Measurements from ENCODE around the gene SH3BP2.

DNA sequence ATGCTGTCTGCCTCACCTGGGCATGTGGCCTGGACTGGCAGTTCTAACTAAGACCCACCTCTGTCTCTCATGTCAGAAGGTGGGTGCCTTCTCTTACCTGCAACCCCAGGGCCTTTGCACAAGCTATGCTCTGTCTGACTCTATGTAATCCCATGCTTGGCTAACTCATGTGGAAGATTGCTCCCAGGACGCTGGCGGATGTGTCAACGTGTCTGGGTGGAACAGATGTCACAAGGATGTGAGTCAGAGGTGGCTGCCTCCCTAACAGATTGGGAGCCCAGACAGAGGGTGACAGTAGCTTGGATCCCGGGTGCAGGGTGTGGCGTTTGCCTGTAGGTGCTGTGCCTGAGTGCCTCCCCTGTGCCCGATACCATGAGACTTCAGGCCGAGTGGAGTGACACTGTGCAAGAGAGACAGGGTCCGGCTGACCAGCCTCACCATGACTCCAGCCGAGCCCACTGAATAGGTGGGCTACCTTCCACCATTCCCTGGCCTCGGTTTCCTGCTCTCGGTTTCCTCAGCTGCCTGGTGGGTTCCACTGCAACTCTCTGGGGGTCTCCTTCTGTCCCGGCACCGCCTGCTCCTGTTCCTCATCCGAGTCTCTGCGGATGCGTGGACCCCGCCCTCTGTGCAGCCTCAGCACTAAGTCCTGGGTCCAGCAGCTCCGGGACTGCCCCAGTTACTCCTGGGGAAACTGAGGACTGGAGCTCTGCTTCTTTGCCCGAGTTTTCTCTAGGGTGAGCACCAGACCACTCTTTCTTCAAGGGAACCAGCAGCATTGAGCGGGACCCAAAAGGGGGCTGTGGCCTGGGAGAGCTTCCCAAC lies 11.0 kb downstream of the SH3BP2 start:
- TF ChIP-seq, protein P1, sequence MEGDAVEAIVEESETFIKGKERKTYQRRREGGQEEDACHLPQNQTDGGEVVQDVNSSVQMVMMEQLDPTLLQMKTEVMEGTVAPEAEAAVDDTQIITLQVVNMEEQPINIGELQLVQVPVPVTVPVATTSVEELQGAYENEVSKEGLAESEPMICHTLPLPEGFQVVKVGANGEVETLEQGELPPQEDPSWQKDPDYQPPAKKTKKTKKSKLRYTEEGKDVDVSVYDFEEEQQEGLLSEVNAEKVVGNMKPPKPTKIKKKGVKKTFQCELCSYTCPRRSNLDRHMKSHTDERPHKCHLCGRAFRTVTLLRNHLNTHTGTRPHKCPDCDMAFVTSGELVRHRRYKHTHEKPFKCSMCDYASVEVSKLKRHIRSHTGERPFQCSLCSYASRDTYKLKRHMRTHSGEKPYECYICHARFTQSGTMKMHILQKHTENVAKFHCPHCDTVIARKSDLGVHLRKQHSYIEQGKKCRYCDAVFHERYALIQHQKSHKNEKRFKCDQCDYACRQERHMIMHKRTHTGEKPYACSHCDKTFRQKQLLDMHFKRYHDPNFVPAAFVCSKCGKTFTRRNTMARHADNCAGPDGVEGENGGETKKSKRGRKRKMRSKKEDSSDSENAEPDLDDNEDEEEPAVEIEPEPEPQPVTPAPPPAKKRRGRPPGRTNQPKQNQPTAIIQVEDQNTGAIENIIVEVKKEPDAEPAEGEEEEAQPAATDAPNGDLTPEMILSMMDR (conservative IDR thresholded peaks at IDR 0.05; ENCODE audit: low read depth, low read length), result no peak
- TF ChIP-seq EZH2 (IDR thresholded peaks at IDR 0.05; ENCODE audit: low read length, unreplicated experiment), result no peak

Data from PC-3 (cell line).